Measurements from ENCODE around the gene ELK4. TPM values are rescaled to one million over a fixed set of nuclear protein-coding genes. Genes with fewer than 3 reads are reported as not detected.

The ELK4 gene
- total and polyA plus RNA-seq, 2 of the 4 experiments (the other 2 are of a cell fraction) = 4.6 to 11.3 TPM

GRCh38 chr1:205610901-205611466 is 20.8 kb downstream of the ELK4 start:
- BruUV-seq (replicated peaks) = TSS peak; percentile 2
- Histone ChIP-seq H4K5ac (ENCODE audit: low read depth, low read length) (no peak overlapping the region), H3K79me1 (ENCODE audit: low read depth in 1 of 2, low read length in 2 of 2) (peaks cover 18 to 46% of the 10 kb centered on the region in 2 experiments), H3K9ac (ENCODE audit: low read depth, low read length) (no peak overlapping the region; the same call in 1 of the 2 replicates), H3K18ac (ENCODE audit: low read depth, low read length) (no peak overlapping the region), H4K91ac (ENCODE audit: insufficient read depth, low read depth, low read length) (no peak overlapping the region), H2AFZ (replicated peaks; ENCODE audit: low read length, poor library complexity) (no peak overlapping the region), H4K8ac (ENCODE audit: low read depth in 2 of 2, low read length in 2 of 2) (no peak overlapping the region), H3K14ac (replicated peaks; ENCODE audit: low read depth, low read length) (no peak overlapping the region), H3K4me3 (ENCODE audit: insufficient read depth, low read depth, low read length) (no peak overlapping the region), H2BK5ac (ENCODE audit: low read depth, low read length, poor library complexity, severe bottlenecking) (no peak overlapping the region), H3K56ac (ENCODE audit: extremely low read depth, insufficient read depth, low read length) (no peak overlapping the region), H3K4me2 (ENCODE audit: low read depth, low read length) (no peak overlapping the region), H3K4ac (ENCODE audit: low read depth, low read length) (no peak overlapping the region), H3K9me3 (ENCODE audit: control insufficient read depth, insufficient read depth, low read length) (no peaks in the 10 kb centered on the region), H2BK20ac (ENCODE audit: low read depth, low read length) (no peak overlapping the region), H4K20me1 (ENCODE audit: insufficient read depth, low read length) (peaks cover 5% of the 10 kb centered on the region; the same call in 1 of the 2 replicates), H3K9me1 (ENCODE audit: insufficient read depth, low read length) (peaks cover 2% of the 10 kb centered on the region; the same call in 1 of the 2 replicates), H3K27me3 (ENCODE audit: control insufficient read depth, insufficient read depth, low read length) (no peaks in the 10 kb centered on the region), H2AK9ac (replicated peaks; ENCODE audit: low read depth, low read length, poor library complexity) (no peak overlapping the region), H2BK120ac (ENCODE audit: low read depth, low read length) (no peak overlapping the region), H3K23ac (ENCODE audit: low read depth, low read length) (no peak overlapping the region), H2AK5ac (ENCODE audit: low read depth, low read length) (no peak overlapping the region), H3K27ac (ENCODE audit: insufficient read depth, low read length) (no peak overlapping the region), H3K4me1 (ENCODE audit: control insufficient read depth, insufficient read depth, low read length) (peaks cover 2% of the 10 kb centered on the region; the same call in 1 of the 2 replicates), H2BK15ac (ENCODE audit: low read depth, low read length) (no peak overlapping the region), H3K36me3 (ENCODE audit: control insufficient read depth, insufficient read depth, low read length) (peaks cover 12% of the 10 kb centered on the region)
- in situ Hi-C loops (cut with MboI; ENCODE audit: low sequenced_read_pairs) = no loop called here
- ATAC-seq (ENCODE audit: low read depth) (no peak), DNase-seq (no peak)
- ChIA-PET CTCF (no interaction called here), POLR2A (ENCODE audit: unreplicated experiment) (no interaction called here)
- TF ChIP-seq CEBPB (IDR thresholded peaks at IDR 0.05; ENCODE audit: low read depth, low read length) (peak; percentile 35; the same call in 1 of the 2 replicates), ELK1 (IDR thresholded peaks at IDR 0.05; ENCODE audit: borderline replicate concordance, low read depth, low read length) (no peak)
- dilution Hi-C loops (cut with HindIII; ENCODE audit: low sequenced_read_pairs, unreplicated experiment) = no loop called here
- 100% methylated on average over 2 of the region's 3 CpGs; no CpG with 5 or more reads in 1 of the 2 experiments for WGBS, 2 experiments (ENCODE audit: extremely low coverage in 2 of 2, insufficient read length in 1 of 2)
- intact Hi-C loops (cut with micrococcal nuclease) = loop anchor here (1.0 kb wide), 1 partner anchor 10 kb away; no protein-coding TSS in a partner anchor
